22Rv1 (cell line): Measurements from ENCODE around the gene ANKK1.

Experiments used
- CTCF ChIP-seq: fragments of 450-650 bp; IDR thresholded peaks from 2 replicates; pipeline ENCODE4 v1.5.1; 2017; ENCODE audit warnings: mild to moderate bottlenecking
- ZFX ChIP-seq: fragments of 450-650 bp; IDR thresholded peaks from 2 replicates; pipeline ENCODE4 v1.6.1; 2017; ENCODE audit warnings: antibody characterized with exemption, borderline replicate concordance

GRCh38 chr11:113404859-113405430, 17.4 kb downstream of the ANKK1 start:
- TF ChIP-seq CTCF (no peak), ZFX (no peak)
